GM12801 (cell line): Measurements from ENCODE around the gene SLC25A30.

Source experiments
- TF ChIP-seq, protein P1 (sequence below): IDR thresholded peaks from one replicate; pipeline ENCODE4 v1.5.1; 2011; ENCODE audit warnings: control low read depth; ENCODE audit not compliant: insufficient read length; ENCODE audit errors: extremely low read depth

SLC25A30 gene, protein sequence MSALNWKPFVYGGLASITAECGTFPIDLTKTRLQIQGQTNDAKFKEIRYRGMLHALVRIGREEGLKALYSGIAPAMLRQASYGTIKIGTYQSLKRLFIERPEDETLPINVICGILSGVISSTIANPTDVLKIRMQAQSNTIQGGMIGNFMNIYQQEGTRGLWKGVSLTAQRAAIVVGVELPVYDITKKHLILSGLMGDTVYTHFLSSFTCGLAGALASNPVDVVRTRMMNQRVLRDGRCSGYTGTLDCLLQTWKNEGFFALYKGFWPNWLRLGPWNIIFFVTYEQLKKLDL

GRCh38 chr13:45417790-45418534, at the start of gene SLC25A30:
Gene SLC25A30 (minus strand): TSS chr13:45418373. CDS start chr13:45411425, 6,948 bp downstream.
- TF ChIP-seq, protein P1, sequence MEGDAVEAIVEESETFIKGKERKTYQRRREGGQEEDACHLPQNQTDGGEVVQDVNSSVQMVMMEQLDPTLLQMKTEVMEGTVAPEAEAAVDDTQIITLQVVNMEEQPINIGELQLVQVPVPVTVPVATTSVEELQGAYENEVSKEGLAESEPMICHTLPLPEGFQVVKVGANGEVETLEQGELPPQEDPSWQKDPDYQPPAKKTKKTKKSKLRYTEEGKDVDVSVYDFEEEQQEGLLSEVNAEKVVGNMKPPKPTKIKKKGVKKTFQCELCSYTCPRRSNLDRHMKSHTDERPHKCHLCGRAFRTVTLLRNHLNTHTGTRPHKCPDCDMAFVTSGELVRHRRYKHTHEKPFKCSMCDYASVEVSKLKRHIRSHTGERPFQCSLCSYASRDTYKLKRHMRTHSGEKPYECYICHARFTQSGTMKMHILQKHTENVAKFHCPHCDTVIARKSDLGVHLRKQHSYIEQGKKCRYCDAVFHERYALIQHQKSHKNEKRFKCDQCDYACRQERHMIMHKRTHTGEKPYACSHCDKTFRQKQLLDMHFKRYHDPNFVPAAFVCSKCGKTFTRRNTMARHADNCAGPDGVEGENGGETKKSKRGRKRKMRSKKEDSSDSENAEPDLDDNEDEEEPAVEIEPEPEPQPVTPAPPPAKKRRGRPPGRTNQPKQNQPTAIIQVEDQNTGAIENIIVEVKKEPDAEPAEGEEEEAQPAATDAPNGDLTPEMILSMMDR, result no peak

GRCh38 chr13:45466359-45466758, 48.2 kb upstream of the SLC25A30 start:
- TF ChIP-seq, protein P1, result no peak

DNA sequence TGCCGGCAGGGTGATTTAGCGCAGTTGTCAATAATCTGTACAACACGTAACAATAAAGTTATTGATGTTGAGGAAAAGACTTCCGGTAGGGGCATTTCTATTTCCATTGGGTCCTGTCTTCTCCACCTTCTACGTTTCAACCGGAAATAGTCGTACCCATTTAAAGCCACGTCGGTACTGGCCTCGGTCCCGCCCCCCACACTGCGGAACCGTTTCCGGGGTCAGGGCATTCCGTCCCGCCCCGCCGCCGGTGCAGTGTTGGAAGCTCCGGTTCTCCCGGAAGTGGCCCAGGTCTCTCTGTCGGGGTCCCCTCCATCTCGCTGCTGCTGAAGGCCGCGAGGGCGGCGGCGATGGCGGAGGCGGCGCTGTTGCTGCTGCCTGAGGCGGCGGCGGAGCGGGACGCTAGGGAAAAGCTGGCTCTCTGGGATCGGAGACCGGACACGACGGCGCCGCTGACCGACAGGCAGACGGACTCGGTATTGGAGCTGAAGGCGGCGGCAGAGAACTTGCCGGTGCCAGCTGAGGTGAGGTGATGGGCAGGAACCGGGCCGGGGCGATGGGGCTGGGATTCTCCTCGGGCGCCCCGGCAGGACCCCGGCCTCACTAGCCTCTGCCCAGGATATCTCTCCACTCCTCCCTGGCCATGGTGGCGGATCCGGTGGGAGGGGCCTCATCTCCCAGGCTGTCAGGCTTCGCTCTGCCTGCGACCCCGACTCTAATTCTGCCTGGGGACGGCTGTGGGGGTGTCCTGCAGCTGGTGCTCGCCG, 46.7 kb upstream of the SLC25A30 start, which contains the start of gene COG3:
COG3 (plus strand) TSS at position 253 of the 767 bp plus-strand sequence; CDS start at position 351, 98 bp downstream.
- TF ChIP-seq, protein P1, result no peak

DNA sequence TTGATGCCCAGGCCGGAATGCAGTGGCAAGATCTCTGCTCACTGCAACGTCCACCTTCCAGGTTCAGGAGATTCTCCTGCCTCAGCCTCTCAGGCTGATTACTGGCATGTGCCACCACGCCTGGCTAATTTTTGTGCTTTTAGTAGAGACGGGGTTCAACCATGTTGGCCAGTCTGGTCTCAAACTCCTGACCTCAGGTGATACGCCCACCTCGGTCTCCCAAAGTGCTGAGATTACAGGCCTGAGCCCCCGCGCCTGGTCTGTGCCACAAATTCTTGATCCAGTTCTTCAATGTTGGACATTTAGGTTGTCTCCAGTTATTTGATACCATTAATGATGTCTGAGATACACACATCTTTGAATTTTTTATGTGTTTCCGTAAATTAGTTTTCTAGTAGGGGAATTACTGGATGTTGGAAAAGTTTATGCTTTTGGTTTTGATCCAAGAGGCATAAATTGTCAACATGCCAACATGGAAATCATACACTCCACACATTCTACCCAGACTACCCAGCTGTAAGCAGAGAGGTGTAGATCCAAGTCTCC, 46.0 kb upstream of the SLC25A30 start:
- TF ChIP-seq, protein P1, result no peak

- TF ChIP-seq, protein P1, result no peak
These were observed 38.2 kb upstream of the SLC25A30 start for GRCh38 chr13:45456196-45456972.

DNA sequence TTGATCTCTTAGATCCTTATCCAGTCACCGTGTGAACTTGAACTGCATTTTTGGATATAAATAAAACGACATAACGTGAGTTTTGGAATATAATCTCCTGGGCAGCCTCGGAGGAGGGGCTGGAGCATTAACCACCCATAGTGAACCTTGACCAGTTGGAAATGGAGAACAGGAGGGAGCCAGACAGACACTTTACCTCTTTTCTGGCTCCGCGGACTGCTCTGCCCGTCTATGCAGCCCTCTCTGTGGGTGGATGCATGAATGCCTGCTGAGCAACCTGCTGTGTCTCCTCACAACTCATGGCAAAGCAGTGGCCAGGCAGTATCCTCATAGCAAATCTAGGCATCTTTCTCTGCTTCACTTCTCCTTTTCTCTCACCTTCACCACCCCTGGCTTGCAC, 36.0 kb upstream of the SLC25A30 start:
- TF ChIP-seq, protein P1, result no peak
